Caco-2 (cell line): ENCODE results near the gene AKAP9. TPM values are rescaled to one million over a fixed set of nuclear protein-coding genes. Genes with fewer than 3 reads are reported as not detected.

ENCODE experiments used
- BruUV-seq: library from RNA; stranded (reverse); fragments of 400-500 nt; replicated peaks from 2 replicates; lab custom pipeline; 2021; lab: Mats Ljungman, UMichigan
- CTCF ChIA-PET: fragments of 300-600 bp; sonication (Branson Sonifier 250); formaldehyde crosslinking; loops from one replicate; lab custom pipeline; 2022; ENCODE audit warnings: antibody characterized with exemption; lab: Charles Lee
- POLR2A ChIA-PET: fragments of 300-600 bp; sonication (Branson Sonifier 250); formaldehyde crosslinking; loops from one replicate; lab custom pipeline; 2022; ENCODE audit warnings: antibody characterized with exemption; lab: Charles Lee
- DNase-seq, 2 experiments: peaks; one replicate each; pipeline versions ENCODE4 v3.0.0 to v3.0.0-alpha.2; 2020 to 2022
- H3K27me3 ChIP-seq: replicated peaks from 2 replicates; pipeline ENCODE4 v1.6.0; 2011; ENCODE audit warnings: low read length; ENCODE audit not compliant: control insufficient read depth, insufficient read depth
- H3K36me3 ChIP-seq: 2 replicates; pipeline ENCODE4 v1.5.1; 2011; ENCODE audit warnings: low read length; ENCODE audit not compliant: control insufficient read depth, insufficient read depth
- H3K4me1 ChIP-seq: fragments of 250-450 bp; sonication (Bioruptor Pico); 2 replicates; pipeline ENCODE4 v1.5.1; 2020; ENCODE audit warnings: mild to moderate bottlenecking
- H3K4me3 ChIP-seq: 2 replicates; pipeline ENCODE4 v1.5.1; 2011; ENCODE audit warnings: low read depth, mild to moderate bottlenecking, control low read depth, low read length
- H3K9me3 ChIP-seq: fragments of 250-450 bp; sonication (Bioruptor Pico); 2 replicates; pipeline ENCODE4 v1.5.1; 2020; ENCODE audit warnings: mild to moderate bottlenecking, moderate library complexity
- H3K27ac Mint-ChIP-seq: one replicate; pipeline ENCODE4 v1.8.0; 2022; ENCODE audit warnings: mixed read lengths; ENCODE audit not compliant: unreplicated experiment
- H3K27me3 Mint-ChIP-seq: one replicate; pipeline ENCODE4 v1.8.0; 2022; ENCODE audit warnings: mixed read lengths; ENCODE audit not compliant: insufficient read depth, unreplicated experiment
- H3K36me3 Mint-ChIP-seq: one replicate; pipeline ENCODE4 v1.8.0; 2022; ENCODE audit warnings: mild to moderate bottlenecking, mixed read lengths; ENCODE audit not compliant: insufficient read depth, unreplicated experiment
- H3K4me1 Mint-ChIP-seq: one replicate; pipeline ENCODE4 v1.8.0; 2022; ENCODE audit warnings: low read depth, mixed read lengths; ENCODE audit not compliant: unreplicated experiment
- H3K4me3 Mint-ChIP-seq: one replicate; pipeline ENCODE4 v1.8.0; 2022; ENCODE audit warnings: mild to moderate bottlenecking, moderate library complexity, mixed read lengths; ENCODE audit not compliant: unreplicated experiment
- H3K9me3 Mint-ChIP-seq: one replicate; pipeline ENCODE4 v1.8.0; 2022; ENCODE audit warnings: mixed read lengths; ENCODE audit not compliant: unreplicated experiment
- CTCF ChIP-seq, 2 experiments: fragments of 200-600 bp in 1 of 2; IDR thresholded peaks; 1 replicate in 1 of 2; 2 replicates in 1 of 2; pipeline versions ENCODE4 v1.5.1 to v1.8.0; 2011 to 2022; ENCODE audit warnings: antibody characterized with exemption in 1 of 2, control low read depth in 1 of 2, inconsistent platforms in 1 of 2, low read depth in 1 of 2, low read length in 1 of 2, mild to moderate bottlenecking in 1 of 2, moderate library complexity in 1 of 2; ENCODE audit not compliant: insufficient read depth in 1 of 2, severe bottlenecking in 1 of 2, unreplicated experiment in 1 of 2
- intact Hi-C: fragments of 100-400 bp; cut with micrococcal nuclease; formaldehyde crosslinking; loops from one replicate; pipeline ENCODE4 v1.10.0; 2022; ENCODE audit not compliant: unreplicated experiment
- total RNA-seq: library from RNA; stranded (reverse); gene quantifications from 2 replicates; pipeline ENCODE4 v1.2.3, GENCODE V29; 2022

The AKAP9 gene
- total RNA-seq, 1 experiment from 2014 or later, result 79.4 TPM

GRCh38 chr7:92156990-92157389 is 216.3 kb downstream of the AKAP9 start:
- no peaks in the 10 kb centered on the region for H3K4me1 Mint-ChIP-seq
- TF ChIP-seq CTCF (IDR thresholded peaks at IDR 0.05; ENCODE audit: insufficient read depth in 1 of 2, low read depth in 1 of 2, low read length in 1 of 2, severe bottlenecking in 1 of 2, unreplicated experiment in 1 of 2), result no peak
- no peak for DNase-seq
- H3K27me3 Mint-ChIP-seq, result peaks cover 5% of the 10 kb centered on the region
- POLR2A ChIA-PET, result interaction anchor here (0.7 kb wide), 1 partner anchor 22 kb away, joined by 5 read pairs; no protein-coding TSS in a partner anchor
- H3K27ac Mint-ChIP-seq, result no peak overlapping the region
- H3K9me3 ChIP-seq, result no peaks in the 10 kb centered on the region
- H3K36me3 ChIP-seq, result no peaks in the 10 kb centered on the region
- no peaks in the 10 kb centered on the region for H3K36me3 Mint-ChIP-seq
- H3K4me3 Mint-ChIP-seq, result no peak overlapping the region
- no peaks in the 10 kb centered on the region for H3K27me3 ChIP-seq
- intact Hi-C loops, result no loop called here
- no peaks in the 10 kb centered on the region for H3K4me1 ChIP-seq
- no peaks in the 10 kb centered on the region for H3K9me3 Mint-ChIP-seq
- BruUV-seq, result no TSS peak
- CTCF ChIA-PET, result interaction anchor here (0.7 kb wide), 1 partner anchor 186 kb away, joined by 3 read pairs; no protein-coding TSS in a partner anchor
- no peak overlapping the region for H3K4me3 ChIP-seq

- H3K27me3 ChIP-seq, result no peaks in the 10 kb centered on the region
- intact Hi-C loops, result no loop called here
- BruUV-seq, result no TSS peak
- POLR2A ChIA-PET, result no interaction called here
- CTCF ChIA-PET, result no interaction called here
- Mint-ChIP-seq H3K4me3 (no peak overlapping the region), H3K27me3 (peaks cover 8% of the 10 kb centered on the region), H3K27ac (no peak overlapping the region), H3K9me3 (no peaks in the 10 kb centered on the region), H3K36me3 (no peaks in the 10 kb centered on the region), H3K4me1 (no peaks in the 10 kb centered on the region)
- H3K4me1 ChIP-seq, result no peaks in the 10 kb centered on the region
- TF ChIP-seq CTCF (IDR thresholded peaks at IDR 0.05; ENCODE audit: insufficient read depth in 1 of 2, low read depth in 1 of 2, low read length in 1 of 2, severe bottlenecking in 1 of 2, unreplicated experiment in 1 of 2), result no peak
- H3K36me3 ChIP-seq, result no peaks in the 10 kb centered on the region
- H3K4me3 ChIP-seq, result no peak overlapping the region
- H3K9me3 ChIP-seq, result no peaks in the 10 kb centered on the region
- no peak for DNase-seq
Measured at GRCh38 chr7:92158660-92159575, 218.3 kb downstream of the AKAP9 start.

Other genes with a start within 250 kb of the AKAP9 start
- gene MTERF1, start 60.2 kb upstream of the AKAP9 start, total RNA-seq, result 16.2 and 16.9 TPM in 2 replicates
- 151 and 153 TPM in 2 replicates for gene CYP51A1, start 193.6 kb downstream of the AKAP9 start, total RNA-seq
- gene LRRD1, start 238.3 kb downstream of the AKAP9 start, total RNA-seq, result not detected in 2 replicates